HL-60 (cell line): ENCODE data around the gene GALNT14.

Source experiments
- DNase-seq, 2 experiments: peaks; one replicate each; pipeline ENCODE4 v3.0.0-alpha.2; 2010 to 2020; ENCODE audit warnings: low read depth in 1 of 2, low spot score in 1 of 2
- H3K27ac ChIP-seq: fragments of 250-450 bp; sonication (Bioruptor Pico); replicated peaks from 2 replicates; pipeline ENCODE4 v1.5.1; 2020; ENCODE audit warnings: mild to moderate bottlenecking, moderate library complexity
- H3K27me3 ChIP-seq: fragments of 250-450 bp; sonication (Bioruptor Pico); 2 replicates; pipeline ENCODE4 v1.5.1; 2021; ENCODE audit warnings: mild to moderate bottlenecking, moderate library complexity; ENCODE audit not compliant: insufficient read depth, poor library complexity, severe bottlenecking
- H3K4me3 ChIP-seq: replicated peaks from 2 replicates; pipeline ENCODE4 v1.5.1; 2011; ENCODE audit warnings: mild to moderate bottlenecking, control low read depth, low read length; ENCODE audit not compliant: insufficient read depth
- GABPA ChIP-seq: IDR thresholded peaks from 2 replicates; pipeline ENCODE4 v1.6.1; 2012; ENCODE audit warnings: low read depth
- POLR2AphosphoS5 ChIP-seq: IDR thresholded peaks from 2 replicates; pipeline ENCODE4 v1.6.1; 2012; ENCODE audit warnings: low read depth
- SPI1 ChIP-seq: IDR thresholded peaks from 2 replicates; pipeline ENCODE4 v1.6.1; 2012; ENCODE audit warnings: low read depth, mild to moderate bottlenecking, borderline replicate concordance
- TF ChIP-seq, protein P1 (sequence below): IDR thresholded peaks from 2 replicates; pipeline ENCODE4 v1.6.1; 2012; ENCODE audit warnings: low read depth; ENCODE audit not compliant: insufficient replicate concordance
- TF ChIP-seq, protein P2 (sequence below): IDR thresholded peaks from one replicate; pipeline ENCODE4 v1.5.1; 2011; ENCODE audit warnings: low read length, control low read depth, inconsistent platforms; ENCODE audit not compliant: insufficient read depth

Gene GALNT14

DNA sequence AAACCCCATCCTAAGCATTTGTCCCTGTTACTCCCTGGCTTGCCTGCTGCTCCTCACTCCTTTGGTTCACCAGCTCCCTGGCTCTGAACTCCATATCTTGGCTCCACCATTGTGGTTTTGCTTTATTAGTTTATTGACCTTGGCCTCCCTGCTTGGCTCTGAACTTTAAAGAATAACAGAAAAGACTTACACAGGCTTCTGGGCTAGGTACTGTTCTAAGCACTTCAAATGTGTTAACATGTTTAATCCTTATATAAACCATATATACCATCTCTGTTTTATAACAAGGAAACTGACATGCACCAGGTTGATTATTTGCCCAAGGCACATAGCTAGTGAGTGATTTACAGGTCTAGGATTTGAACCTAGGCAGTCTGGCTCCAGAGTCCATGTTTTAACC lies 181.2 kb downstream of the GALNT14 start:
- no peak for DNase-seq
- Histone ChIP-seq H3K27ac (no peak overlapping the region), H3K4me3 (no peak overlapping the region), H3K27me3 (no peaks in the 10 kb centered on the region)
- no peak for TF ChIP-seq GABPA
- no peak for TF ChIP-seq POLR2AphosphoS5
- TF ChIP-seq, protein P1, sequence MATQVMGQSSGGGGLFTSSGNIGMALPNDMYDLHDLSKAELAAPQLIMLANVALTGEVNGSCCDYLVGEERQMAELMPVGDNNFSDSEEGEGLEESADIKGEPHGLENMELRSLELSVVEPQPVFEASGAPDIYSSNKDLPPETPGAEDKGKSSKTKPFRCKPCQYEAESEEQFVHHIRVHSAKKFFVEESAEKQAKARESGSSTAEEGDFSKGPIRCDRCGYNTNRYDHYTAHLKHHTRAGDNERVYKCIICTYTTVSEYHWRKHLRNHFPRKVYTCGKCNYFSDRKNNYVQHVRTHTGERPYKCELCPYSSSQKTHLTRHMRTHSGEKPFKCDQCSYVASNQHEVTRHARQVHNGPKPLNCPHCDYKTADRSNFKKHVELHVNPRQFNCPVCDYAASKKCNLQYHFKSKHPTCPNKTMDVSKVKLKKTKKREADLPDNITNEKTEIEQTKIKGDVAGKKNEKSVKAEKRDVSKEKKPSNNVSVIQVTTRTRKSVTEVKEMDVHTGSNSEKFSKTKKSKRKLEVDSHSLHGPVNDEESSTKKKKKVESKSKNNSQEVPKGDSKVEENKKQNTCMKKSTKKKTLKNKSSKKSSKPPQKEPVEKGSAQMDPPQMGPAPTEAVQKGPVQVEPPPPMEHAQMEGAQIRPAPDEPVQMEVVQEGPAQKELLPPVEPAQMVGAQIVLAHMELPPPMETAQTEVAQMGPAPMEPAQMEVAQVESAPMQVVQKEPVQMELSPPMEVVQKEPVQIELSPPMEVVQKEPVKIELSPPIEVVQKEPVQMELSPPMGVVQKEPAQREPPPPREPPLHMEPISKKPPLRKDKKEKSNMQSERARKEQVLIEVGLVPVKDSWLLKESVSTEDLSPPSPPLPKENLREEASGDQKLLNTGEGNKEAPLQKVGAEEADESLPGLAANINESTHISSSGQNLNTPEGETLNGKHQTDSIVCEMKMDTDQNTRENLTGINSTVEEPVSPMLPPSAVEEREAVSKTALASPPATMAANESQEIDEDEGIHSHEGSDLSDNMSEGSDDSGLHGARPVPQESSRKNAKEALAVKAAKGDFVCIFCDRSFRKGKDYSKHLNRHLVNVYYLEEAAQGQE, result no peak
- TF ChIP-seq, protein P2, sequence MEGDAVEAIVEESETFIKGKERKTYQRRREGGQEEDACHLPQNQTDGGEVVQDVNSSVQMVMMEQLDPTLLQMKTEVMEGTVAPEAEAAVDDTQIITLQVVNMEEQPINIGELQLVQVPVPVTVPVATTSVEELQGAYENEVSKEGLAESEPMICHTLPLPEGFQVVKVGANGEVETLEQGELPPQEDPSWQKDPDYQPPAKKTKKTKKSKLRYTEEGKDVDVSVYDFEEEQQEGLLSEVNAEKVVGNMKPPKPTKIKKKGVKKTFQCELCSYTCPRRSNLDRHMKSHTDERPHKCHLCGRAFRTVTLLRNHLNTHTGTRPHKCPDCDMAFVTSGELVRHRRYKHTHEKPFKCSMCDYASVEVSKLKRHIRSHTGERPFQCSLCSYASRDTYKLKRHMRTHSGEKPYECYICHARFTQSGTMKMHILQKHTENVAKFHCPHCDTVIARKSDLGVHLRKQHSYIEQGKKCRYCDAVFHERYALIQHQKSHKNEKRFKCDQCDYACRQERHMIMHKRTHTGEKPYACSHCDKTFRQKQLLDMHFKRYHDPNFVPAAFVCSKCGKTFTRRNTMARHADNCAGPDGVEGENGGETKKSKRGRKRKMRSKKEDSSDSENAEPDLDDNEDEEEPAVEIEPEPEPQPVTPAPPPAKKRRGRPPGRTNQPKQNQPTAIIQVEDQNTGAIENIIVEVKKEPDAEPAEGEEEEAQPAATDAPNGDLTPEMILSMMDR, result no peak
- TF ChIP-seq SPI1, result no peak

DNA sequence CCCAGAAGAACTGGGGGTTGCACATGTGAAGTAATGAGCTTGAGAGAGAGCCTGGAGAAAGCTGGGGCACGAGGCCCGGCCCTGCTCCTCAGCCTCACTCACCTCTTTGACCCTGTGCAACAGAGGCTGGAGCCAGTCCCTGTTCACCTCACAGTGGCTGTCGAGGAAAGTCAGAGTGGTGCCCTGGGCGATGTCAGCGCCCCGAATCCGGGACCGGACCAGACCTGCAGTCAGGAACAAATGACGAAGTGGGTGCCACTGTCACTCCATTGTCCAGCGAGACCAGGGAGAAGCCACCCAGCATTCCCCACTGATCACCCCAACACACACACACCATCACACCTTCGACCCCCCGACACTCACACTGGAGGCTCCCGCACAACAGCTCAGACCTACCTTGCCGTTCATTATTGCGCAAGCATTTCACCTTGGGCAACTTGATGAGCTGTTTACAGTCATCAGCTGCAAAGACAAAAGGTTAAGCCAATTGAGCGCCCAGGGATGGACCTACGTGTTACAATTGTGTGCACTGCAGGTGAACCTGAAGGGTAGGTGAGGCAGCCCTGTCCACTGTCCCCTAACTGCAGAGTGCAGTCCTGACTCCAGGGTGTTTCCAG lies 182.6 kb downstream of the GALNT14 start:
- TF ChIP-seq GABPA (no peak), SPI1 (no peak), POLR2AphosphoS5 (no peak)
- TF ChIP-seq, protein P1, result no peak
- TF ChIP-seq, protein P2, result no peak
- Histone ChIP-seq H3K27me3 (no peaks in the 10 kb centered on the region), H3K27ac (no peak overlapping the region), H3K4me3 (no peak overlapping the region)
- DNase-seq, result no peak

DNA sequence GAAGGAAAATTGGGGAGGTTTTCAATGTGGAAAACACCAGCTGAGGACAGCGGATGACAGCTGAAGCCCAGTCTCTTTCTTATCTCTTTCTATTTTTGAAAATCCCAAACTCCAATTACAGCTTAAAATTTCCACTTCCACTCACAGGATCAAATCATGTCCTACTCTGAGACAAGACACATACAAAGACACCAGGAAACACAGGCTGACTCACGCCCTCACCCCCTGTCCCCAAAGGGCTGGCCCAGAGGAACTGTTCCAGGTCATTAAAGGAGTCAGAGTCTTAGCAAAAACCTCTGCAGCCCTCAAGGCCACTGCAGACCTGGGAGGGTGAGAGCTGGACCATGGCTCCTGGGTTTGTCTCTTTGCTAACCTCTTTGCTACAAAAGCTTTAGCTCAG lies 187.9 kb downstream of the GALNT14 start:
- DNase-seq, result no peak
- H3K4me3 ChIP-seq, result no peak overlapping the region
- TF ChIP-seq, protein P1, result no peak
- TF ChIP-seq, protein P2, result no peak
- no peak for TF ChIP-seq POLR2AphosphoS5

More for the DNA sequence above, 187.9 kb downstream of the GALNT14 start:
- no peak overlapping the region for H3K27ac ChIP-seq
- H3K27me3 ChIP-seq, result no peaks in the 10 kb centered on the region
